SK-N-DZ (cell line): Measurements from ENCODE around the gene WDR5.

Experiments used
- DNase-seq: peaks from one replicate; pipeline ENCODE4 v3.0.0-alpha.2; 2015; ENCODE audit warnings: low spot score

Gene WDR5

GRCh38 chr9:134187891-134188385 is 52.1 kb downstream of the WDR5 start:
- no peak for DNase-seq

- no peak for DNase-seq
Measured at GRCh38 chr9:134188386-134189144, 52.7 kb downstream of the WDR5 start.

GRCh38 chr9:134189145-134189469 is 53.2 kb downstream of the WDR5 start:
- no peak for DNase-seq

- DNase-seq: no peak
Measured at GRCh38 chr9:134189470-134190231, 53.8 kb downstream of the WDR5 start.

GRCh38 chr9:134190232-134191121 is 54.6 kb downstream of the WDR5 start:
- DNase-seq: no peak

GRCh38 chr9:134191455-134192209 is 55.8 kb downstream of the WDR5 start:
- no peak for DNase-seq

- DNase-seq: no peak
Measured at GRCh38 chr9:134192311-134192950, 56.5 kb downstream of the WDR5 start.

- DNase-seq: no peak
Measured at GRCh38 chr9:134192951-134193731, 57.3 kb downstream of the WDR5 start.

- DNase-seq: no peak
Measured at GRCh38 chr9:134193912-134194535, 58.1 kb downstream of the WDR5 start.

- DNase-seq: no peak
Measured at GRCh38 chr9:134195558-134195957, 59.7 kb downstream of the WDR5 start.

GRCh38 chr9:134196911-134197310 is 61.0 kb downstream of the WDR5 start:
- no peak for DNase-seq

GRCh38 chr9:134198791-134199190 is 62.9 kb downstream of the WDR5 start:
- DNase-seq: no peak

GRCh38 chr9:134200730-134201129 is 64.8 kb downstream of the WDR5 start:
- no peak for DNase-seq

GRCh38 chr9:134203224-134203623 is 67.3 kb downstream of the WDR5 start:
- no peak for DNase-seq

- no peak for DNase-seq
Measured at GRCh38 chr9:134204041-134204440, 68.2 kb downstream of the WDR5 start.

- DNase-seq: no peak
Measured at GRCh38 chr9:134204991-134205578, 69.2 kb downstream of the WDR5 start.

GRCh38 chr9:134205672-134206310 is 69.9 kb downstream of the WDR5 start:
- peak; percentile 68 for DNase-seq
